RCC 7860 (cell line): ENCODE results near the gene IL12RB2.
"Not testable (repeated sequence)": the region's sequence is repeated elsewhere in the genome, so short reads cannot be mapped to it uniquely, and the experiment has no call there.

ENCODE experiments used
- DNase-seq: peaks from one replicate; pipeline ENCODE4 v3.0.0-alpha.2; 2015; ENCODE audit warnings: low spot score
- FAIRE-seq: peaks from 2 replicates; lab custom pipeline; 2012; peaks lifted over from hg19 to GRCh38; lab: Jason Lieb, UNC

IL12RB2 gene

DNA sequence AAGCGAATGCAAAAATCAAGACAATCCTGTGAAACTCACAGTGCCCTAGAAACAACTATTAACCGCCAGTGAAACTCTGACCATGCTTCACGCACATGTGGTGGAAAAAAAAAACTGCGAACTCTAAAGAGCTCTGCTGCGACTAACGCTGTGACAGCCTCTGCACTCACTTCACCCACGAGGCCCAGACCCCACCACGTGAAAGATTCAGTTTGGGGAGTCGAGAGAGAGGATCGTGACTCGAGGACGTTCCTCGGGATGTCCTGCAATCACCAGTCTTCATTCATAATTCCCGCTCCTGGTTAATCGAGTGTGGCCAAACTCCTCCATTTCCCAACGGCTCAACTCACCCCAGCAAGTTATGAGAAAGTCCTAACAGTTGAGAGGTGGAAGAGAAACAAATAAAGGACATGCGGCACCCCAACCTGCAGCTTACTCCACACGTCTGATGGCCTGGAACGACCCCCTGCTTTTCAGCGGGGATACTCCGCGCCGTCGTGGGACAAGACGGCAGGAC lies 121.4 kb downstream of the IL12RB2 start:
- DNase-seq (no peak), FAIRE-seq (no peak)

DNA sequence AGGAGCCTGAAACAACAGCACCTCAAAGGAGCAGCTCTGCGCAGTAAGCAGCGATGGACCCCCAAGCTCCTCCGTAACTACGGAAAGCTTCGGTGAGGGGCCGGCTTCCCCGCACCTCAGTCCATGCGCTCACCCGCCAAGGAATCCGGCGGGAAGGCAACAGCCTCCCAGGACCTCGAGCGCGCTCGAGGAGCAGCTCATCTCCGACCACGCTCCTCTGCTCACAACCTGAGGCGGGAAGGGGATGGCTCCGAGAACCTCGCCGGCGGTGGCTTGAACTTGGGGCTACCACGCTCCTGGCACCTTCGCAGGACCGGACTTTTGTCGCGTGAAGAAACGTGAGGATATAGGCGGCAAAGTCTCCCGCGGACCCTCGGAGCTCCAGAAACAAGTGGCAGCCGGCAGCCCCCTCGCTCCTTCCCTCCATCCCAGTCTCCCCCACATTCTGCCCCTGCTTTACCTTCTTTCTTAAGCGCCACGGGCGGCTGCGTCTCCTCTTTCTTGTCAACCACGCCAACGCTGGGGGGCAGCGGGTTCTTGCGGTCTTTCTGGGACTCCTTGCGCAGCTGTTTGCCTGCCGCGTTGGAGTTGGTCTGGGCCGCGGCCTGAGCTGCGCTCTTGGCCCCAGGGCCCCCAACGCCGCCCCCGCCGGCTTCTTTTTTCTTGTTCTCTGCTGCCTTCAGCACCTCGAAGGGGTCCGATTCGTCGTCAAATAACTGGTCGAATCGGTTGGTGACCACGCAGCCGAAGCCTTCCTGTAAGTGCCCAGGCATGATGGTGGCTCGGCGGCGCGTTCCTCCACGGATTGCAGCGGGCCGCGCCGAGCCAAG lies 122.1 kb downstream of the IL12RB2 start:
- FAIRE-seq: no peak

DNA sequence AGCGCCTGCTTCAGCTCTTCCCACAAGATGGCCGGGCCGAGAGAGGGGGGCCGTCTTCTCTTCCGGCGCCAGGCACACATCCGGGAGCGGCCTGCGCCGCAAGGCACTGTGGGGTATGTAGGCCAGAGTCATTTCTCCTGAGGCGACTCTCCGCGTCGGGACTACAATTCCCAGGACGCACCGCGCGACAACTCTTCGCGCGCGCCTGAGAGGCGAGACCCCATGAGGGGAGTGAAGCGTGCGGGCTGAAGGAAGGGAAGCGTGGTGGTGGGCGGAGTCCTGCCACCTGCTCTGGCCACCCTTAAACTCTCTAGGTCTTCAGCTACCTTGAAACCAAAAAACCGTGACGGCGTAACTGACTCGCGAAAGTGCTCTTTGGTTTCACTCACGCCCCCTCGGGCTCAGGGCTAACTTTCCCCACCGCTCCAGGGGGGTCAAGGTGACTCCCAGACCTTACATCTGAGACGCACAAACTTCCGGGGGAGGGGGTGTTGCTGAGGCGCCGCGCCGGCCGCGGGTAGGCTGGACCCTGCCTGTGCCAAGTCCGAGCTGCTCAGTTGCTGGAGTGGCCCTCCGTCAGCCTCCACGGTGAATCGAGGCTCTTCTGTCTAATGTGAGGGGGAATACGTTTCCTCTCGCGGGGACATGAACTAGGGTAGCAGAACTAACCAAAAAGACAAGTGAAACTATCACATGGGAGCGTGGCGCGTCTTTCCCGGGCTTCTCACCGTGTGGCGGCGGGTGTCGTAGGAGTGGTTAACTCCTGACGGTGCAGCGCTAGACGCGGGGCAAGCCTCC lies 122.9 kb downstream of the IL12RB2 start, which contains the start of gene SERBP1:
Gene SERBP1, minus strand, starts transcription at position 45 of the 798 bp plus-strand sequence. CDS start 102 bp downstream, outside the sequence.
- DNase-seq: peak; percentile 94
- FAIRE-seq: peak; percentile 82

More for the DNA sequence above, 122.1 kb downstream of the IL12RB2 start:
- no peak for DNase-seq

DNA sequence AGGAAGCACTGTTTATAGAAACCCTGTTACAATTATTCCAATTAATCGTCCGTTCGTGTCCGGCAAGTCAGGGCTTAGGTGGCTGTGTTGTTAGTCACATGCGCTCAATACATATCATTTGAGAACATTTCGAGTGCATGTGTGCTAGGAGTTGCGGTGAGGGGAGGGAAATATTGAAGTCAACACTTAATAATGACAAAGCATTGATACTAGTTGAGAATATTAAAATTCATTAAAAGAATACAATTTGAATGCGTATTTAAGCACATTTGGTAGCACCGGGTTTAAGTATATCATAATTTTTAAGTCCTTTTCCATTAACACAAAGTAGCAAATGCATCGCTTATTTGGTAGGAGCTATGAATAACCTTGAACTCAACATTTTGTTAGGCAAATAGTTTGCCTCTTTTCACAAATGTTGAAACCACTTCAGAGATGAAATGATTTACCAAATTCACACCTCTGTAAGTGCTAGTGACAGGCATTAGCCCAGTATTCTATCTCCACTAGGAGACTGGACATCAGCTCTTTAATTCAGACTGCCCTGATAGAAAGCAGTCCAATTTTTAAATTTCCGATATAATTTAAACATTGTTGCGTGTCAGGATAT lies 123.6 kb downstream of the IL12RB2 start:
- DNase-seq (no peak), FAIRE-seq (no peak)

DNA sequence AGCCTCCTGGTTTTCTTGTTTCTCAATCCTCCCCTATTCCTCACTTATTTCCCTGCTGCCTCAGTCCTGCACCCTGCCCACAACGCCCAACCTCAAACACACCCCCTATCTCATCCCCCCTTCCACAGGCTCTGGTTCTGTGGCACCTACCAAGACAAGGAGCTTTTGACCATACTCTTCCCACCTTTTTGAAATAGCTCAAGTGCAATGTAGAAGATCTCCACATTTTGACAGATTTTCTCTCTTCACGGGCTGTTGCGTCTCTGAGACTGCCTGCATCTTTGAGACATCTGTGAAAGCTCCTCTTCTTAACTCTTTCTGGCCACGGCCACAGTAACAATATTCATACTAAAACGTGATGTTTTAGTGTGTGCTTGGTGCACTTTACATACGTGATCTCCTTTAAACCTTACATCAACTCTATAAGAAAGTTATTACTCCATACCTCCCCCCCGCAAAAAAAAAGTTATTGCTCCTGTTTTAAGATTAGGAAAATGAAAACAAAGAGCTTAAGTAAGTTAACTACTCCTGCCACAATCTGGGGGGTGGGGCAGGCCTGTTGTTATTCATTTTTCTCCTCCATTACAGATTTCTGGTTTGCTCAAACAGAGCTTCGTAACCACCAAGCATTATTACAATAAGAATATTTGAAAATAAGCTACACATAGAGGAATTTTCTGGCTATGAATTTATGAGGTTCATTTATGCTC lies 124.4 kb downstream of the IL12RB2 start:
- no peak for DNase-seq
- no peak for FAIRE-seq

DNA sequence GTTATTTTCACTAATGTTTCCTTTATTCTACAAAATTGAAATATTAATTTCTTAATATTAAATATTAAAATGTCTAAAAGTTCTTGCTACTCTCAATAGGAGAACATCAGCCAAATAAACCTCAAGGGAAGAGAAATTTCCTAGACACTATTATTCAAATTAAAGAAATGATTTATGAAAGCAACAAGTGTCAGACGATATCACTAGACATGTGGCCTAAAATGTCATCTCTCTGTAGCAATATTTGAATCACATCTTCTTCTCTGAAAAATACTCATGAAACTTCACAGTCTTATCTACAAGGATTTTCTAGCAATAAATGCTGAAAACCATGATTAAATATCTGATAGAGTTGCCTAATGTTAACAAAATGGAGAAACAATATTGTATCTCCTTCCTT lies 125.1 kb downstream of the IL12RB2 start:
- no peak for FAIRE-seq
- no peak for DNase-seq

DNA sequence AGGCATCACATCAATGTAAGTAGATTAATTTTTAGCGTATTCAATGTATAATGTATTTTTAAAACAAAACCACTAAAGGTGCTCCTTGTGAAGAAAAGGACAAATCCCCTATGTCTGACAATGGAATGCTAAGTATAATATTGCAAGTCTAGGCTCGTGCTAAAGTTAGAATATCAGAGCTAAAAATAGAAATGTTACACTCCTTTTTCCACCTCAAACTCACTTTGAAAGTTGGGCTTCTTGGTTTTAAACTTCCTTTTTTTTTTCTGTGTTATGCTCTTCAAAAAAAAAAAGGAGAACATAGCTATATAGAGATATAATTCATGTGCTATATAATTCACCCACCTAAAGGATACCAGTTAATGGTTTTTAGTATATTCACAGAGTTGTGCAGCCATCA lies 126.2 kb downstream of the IL12RB2 start:
- no peak for FAIRE-seq
- no peak for DNase-seq

DNA sequence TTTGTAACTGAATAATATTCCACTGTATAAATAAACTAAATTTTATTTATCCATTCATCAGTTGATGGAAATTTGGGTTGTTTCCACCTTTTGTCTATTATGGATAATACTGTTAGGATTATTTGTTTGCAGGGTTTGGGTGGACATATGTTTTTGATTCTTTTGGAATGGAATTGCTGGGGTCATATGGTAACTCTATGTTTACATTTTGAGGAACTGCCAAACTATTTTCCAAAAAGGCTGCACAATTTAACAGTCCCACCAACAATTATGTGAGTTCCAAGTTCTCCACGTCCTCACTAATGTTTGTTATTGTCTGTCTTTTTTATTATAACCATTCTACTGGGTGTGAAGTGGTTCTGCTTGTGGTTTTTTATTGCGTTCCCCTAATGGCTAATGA lies 126.8 kb downstream of the IL12RB2 start:
- FAIRE-seq: no peak

DNA sequence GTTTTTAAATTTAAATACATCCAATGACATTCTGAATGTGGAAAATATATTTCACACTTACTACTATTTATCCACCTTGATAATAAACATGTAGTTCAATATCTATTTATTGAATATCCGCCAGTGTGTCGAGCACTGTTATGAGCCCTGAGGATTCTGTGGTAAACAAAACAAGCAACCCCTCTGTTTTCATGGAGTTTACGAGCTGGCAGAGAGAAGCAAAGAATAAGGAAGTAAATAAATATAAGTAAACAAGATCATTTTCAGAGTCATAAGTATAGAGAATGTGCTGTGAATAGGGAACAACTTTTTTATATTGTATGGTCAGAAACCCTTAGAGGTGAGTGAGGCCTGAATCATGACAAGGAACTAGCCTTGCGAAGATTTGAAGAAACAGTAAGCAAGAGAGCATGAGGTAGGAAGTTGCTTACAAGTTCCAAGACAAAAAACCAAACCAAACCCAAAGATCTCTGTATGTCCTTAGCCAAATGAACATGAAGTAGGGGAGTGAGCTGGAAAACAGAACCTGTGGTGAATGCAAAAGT lies 128.9 kb downstream of the IL12RB2 start:
- DNase-seq (no peak), FAIRE-seq (no peak)

More for the DNA sequence above, 126.8 kb downstream of the IL12RB2 start:
- no peak for DNase-seq

DNA sequence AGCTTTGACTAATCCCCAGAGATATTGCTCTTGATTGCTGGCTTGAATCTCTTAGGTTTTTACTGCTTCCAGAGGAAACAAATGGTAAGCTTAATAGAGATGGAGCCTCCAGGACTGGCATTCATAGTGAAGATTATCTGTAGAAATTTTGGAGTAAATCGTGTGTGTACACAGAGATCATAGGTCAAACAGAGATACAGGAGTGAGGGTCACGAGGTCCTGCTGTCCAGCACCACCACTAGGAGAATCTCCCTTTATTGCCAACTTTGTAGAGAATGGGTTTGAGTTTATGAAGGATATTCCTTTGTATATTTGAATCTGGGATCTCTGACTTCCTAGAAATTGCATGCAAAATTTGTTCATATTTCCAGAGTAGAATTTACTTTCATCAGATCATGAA lies 130.3 kb downstream of the IL12RB2 start:
- no peak for FAIRE-seq
- no peak for DNase-seq

DNA sequence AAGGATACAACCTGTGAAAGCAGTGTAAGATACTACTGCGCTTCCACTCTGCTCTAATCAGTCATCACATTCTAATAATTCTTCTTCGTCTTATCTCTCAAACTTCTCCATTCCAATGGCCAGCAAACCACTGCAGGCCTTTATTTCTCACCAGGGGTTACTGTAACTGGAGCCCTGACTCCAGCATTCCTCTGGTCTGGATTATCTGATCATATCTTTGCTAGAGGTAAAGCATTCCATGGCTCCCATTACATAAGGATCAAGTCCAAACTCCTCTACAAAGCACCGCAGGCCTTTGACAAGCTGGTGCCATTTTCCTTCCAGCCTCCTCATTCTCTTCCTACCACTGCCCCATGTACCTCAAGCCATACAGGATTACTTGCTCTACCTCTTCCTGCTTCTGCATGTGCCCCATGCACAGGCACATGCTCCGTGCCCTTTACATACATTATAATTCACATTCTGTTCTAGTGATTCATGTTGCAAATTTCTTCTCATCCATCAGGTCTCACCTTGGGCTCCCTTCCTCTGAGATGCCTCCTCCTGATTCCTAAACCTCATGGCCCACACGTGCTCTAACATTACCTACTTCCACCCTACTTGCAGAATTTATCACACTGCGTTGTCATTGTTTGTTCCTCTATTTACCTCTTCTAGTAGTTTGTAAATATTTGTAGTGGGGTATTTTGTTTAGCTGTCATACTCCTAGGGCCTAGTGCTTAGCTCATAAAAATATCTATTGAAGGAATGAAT lies 131.8 kb downstream of the IL12RB2 start:
- FAIRE-seq (no peak), DNase-seq (no peak)

DNA sequence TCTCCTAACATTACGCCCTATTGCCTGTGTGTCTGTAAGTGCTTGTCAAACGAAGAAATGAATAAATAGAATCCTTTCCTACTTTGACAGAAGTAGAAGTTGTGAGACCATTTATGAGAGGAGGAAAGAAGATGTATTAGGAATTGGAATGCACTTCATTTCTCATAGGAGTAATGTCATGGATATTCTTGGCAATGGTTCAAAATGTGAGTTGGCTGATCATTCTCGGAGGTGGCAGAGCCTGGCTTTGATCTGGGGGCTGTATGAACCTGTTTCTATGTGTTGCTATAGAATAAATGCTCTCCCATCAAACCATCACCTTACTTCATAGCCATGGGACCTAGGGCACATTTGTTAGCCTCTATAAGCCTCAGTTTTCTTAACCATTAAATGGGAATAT lies 132.7 kb downstream of the IL12RB2 start:
- no peak for FAIRE-seq
- no peak for DNase-seq

DNA sequence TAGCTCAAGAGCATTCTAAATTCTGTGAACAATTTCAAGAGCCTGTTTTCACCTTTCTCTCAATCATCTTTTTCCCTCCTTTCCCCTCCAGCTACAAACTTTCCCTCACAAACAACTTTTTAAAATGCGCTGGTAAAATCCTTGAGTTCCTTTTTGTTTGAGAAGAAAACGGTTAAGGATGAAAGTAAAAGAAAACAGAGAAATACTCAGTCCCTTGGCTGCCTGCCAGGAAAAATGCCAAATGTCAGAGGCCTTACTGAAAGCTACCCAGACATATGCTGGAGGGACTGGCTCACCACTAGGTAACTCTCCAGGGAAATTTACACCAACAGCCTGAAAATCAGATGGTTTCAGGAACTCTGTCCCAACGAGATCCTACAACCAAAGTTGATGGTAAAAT lies 133.5 kb downstream of the IL12RB2 start:
- no peak for DNase-seq
- no peak for FAIRE-seq

DNA sequence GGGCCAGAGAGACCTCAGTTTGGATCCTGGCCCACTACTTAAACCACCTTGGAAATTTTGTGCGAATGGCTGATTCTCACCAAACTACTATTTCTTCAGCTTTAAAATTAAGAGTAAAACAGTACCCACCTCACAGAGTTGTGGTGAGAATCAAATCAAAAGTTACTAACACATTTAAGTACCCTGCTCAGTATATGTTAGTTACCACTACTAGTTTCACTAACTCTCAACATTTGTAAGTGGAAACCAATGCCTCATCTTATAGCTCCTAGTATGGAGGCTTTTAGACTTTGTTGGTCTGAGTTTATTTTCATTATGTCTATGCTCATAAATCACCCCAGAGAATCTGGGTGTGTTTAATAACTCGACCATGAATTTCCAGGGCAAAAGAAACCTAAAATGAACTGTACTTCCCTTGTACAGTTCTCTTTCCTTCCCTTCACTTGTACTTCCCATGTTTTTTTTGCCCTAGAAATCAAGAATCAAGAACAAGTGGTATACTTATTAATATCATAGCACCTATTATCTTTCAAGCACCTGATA lies 134.1 kb downstream of the IL12RB2 start:
- no peak for DNase-seq
- FAIRE-seq: no peak

DNA sequence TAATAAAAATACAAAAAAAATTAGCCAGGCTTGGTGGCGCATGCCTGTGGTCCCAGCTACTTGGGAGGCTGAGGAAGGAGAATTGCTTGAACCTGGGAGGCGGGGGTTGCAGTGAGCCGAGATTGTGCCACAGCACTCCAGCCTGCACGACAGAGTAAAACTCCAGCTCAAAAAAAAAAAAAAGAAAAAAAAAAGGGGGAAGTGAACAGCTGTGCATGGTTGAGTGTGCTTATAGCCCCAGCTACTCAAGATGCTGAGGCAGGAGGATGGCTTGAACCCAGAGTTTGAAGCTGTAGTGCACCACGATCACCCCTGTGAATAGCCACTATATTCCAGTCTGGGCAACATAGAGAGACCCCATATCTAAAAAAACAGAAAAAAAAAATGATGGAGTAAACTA lies 138.3 kb downstream of the IL12RB2 start:
- FAIRE-seq, DNase-seq: not testable (repeated sequence)
